ENCODE data around the gene SPRR2F.

SPRR2F gene, protein sequence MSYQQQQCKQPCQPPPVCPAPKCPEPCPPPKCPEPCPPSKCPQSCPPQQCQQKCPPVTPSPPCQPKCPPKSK

DNA sequence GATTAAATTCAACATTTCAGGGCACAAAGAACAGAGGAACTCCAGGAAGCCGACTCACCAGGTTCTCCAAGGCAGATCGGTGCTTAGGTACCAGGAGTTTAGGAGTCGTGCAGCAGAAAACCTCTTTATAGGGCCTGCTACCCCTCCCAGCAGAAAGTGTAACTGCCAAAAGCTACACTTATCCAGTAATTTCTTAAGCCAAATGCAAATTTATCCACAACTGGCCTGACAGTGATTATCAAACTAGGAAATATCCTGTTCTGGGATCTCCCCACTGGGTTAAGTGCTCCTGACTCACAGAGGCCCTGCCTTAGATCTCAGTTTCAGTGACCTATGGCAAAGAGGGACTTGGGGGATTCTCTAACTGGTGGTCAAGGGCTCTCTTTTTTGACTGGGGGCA lies at the start of gene SPRR2F:
SPRR2F (minus strand) TSS at position 101 of the 400 bp plus-strand sequence. CDS start 783 bp downstream, outside the sequence.
- DNase-seq (ENCODE audit: extremely low spot score), result no peak
- CTCF ChIA-PET, result no interaction called here
- TF ChIP-seq, protein P1, sequence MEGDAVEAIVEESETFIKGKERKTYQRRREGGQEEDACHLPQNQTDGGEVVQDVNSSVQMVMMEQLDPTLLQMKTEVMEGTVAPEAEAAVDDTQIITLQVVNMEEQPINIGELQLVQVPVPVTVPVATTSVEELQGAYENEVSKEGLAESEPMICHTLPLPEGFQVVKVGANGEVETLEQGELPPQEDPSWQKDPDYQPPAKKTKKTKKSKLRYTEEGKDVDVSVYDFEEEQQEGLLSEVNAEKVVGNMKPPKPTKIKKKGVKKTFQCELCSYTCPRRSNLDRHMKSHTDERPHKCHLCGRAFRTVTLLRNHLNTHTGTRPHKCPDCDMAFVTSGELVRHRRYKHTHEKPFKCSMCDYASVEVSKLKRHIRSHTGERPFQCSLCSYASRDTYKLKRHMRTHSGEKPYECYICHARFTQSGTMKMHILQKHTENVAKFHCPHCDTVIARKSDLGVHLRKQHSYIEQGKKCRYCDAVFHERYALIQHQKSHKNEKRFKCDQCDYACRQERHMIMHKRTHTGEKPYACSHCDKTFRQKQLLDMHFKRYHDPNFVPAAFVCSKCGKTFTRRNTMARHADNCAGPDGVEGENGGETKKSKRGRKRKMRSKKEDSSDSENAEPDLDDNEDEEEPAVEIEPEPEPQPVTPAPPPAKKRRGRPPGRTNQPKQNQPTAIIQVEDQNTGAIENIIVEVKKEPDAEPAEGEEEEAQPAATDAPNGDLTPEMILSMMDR (IDR thresholded peaks at IDR 0.05; ENCODE audit: control extremely low read depth, extremely low read depth, low read depth, missing control alignments), result no peak
- POLR2A ChIA-PET, result no interaction called here

DNA sequence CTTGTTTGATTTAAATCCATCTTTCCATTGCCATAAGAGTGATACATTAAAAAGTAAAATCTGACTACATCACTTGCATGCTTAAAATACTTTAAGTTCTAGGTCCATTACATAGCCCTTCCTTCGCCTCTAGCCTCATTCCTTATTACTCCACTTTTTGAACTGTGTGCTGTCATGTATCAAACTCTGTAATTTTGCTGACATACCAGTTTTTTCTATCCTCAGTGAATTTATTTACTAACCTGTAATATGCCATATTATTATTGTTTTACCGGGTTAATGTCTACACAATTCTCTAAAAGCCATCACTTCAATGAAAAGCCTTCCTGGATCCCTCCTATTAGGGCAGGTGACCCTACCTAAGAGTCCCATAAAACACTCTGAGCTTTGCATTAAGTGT lies 42.2 kb upstream of the SPRR2F start:
- TF ChIP-seq, protein P1 (IDR thresholded peaks at IDR 0.05; ENCODE audit: control extremely low read depth, extremely low read depth, low read depth, missing control alignments), result no peak
- ChIA-PET CTCF (no interaction called here), POLR2A (no interaction called here)
- DNase-seq (ENCODE audit: extremely low spot score), result no peak

DNA sequence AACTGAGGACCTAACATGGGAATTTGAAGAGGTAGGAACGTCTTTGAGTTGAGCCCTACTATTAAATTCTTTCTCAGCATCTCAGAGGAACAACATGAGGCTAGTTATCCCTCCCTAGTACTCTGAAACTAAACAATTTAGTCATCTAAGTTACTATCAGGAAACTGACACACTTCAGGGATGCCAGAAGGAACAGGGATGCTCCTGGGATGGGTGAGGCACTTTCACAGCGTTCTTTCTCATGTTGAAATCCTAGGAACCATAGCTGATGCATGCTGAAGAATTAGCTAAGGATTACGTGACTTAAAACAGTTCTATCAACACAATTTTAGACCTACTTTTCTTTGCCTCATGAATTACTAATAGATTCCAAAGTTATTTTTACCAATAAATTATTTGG lies 39.2 kb upstream of the SPRR2F start:
- POLR2A ChIA-PET, result no interaction called here
- DNase-seq (ENCODE audit: extremely low spot score), result no peak
- TF ChIP-seq, protein P1 (IDR thresholded peaks at IDR 0.05; ENCODE audit: control extremely low read depth, extremely low read depth, low read depth, missing control alignments), result no peak
- CTCF ChIA-PET, result interaction anchor here (1.1 to 3.5 kb wide), 2 partner anchors 40 to 101 kb away, joined by 3 to 12 read pairs; no protein-coding TSS in a partner anchor

DNA sequence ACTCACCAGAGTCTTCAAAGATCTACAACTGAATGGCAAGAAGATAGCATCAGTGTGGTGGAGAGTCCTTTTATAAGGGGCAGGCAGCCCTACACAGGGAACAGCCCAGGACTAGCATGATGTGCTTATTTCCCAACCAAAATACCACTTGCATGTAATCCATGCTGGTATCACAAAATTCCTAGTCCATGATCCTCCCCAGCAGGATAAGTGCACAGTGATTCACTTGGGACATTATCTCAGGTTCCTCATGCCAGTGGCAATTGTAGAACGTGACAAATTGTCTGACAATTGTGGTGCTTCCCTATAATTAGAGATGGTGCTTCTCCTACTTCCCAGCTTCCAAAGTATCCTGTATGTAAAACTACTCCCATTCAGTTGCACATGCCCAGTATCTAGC lies 37.5 kb upstream of the SPRR2F start, which contains the start of gene SPRR2G:
SPRR2G (minus strand) TSS at position 45 of the 400 bp plus-strand sequence. CDS start 780 bp downstream, outside the sequence.
- ChIA-PET POLR2A (no interaction called here), CTCF (interaction anchor here (3.5 kb wide), 1 partner anchor 42 kb away, joined by 12 read pairs; no protein-coding TSS in a partner anchor)
- TF ChIP-seq, protein P1 (IDR thresholded peaks at IDR 0.05; ENCODE audit: control extremely low read depth, extremely low read depth, low read depth, missing control alignments), result no peak
- DNase-seq (ENCODE audit: extremely low spot score), result no peak

DNA sequence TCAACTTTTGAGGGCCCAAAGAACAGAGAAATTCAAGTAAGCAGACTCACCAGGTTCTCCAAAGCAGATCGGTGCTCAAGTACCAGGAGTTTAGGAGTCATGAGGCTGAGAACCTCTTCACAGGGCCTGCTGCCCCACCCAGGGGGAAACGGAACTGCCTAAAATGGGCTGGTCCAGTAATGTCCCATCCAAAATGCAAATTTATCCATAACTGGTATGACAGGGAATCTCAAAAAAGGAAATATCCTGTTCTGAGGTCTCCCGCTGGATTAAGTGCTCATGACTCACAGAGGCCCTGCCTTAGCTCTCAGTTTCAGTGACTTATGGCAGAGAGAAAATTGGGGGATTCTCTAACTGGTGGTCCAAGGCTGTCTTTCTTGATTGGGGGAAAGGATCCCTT lies 28.1 kb upstream of the SPRR2F start:
- CTCF ChIA-PET, result interaction anchor here (1.0 kb wide), 1 partner anchor 9 kb away, joined by 3 read pairs; no protein-coding TSS in a partner anchor
- POLR2A ChIA-PET, result no interaction called here
- no peak for DNase-seq (ENCODE audit: extremely low spot score)
- TF ChIP-seq, protein P1 (IDR thresholded peaks at IDR 0.05; ENCODE audit: control extremely low read depth, extremely low read depth, low read depth, missing control alignments), result no peak

DNA sequence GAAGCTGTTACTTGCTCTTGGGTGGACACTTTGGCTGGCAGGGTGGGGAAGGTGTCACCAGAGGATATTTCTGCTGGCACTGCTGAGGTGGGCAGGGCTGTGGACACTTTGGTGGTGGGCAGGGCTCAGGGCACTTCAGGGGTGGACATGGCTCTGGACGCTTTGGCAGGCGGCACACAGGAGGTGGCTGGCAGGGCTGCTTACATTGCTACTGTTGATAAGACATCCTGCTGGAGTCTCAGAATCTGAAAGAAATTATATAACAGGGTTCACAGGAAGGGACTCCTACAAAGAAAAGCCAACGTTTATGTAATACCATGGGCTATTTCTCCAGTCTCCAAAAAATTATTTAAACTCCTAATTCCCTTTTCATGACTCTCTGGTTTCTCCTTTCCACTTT lies 27.2 kb upstream of the SPRR2F start:
- CTCF ChIA-PET, result interaction anchor here (1.0 to 1.2 kb wide), 3 partner anchors 8 to 21 kb away, joined by 3 read pairs; no protein-coding TSS in a partner anchor
- TF ChIP-seq, protein P1 (IDR thresholded peaks at IDR 0.05; ENCODE audit: control extremely low read depth, extremely low read depth, low read depth, missing control alignments), result no peak
- POLR2A ChIA-PET, result no interaction called here
- DNase-seq (ENCODE audit: extremely low spot score), result no peak

All from GM10248 (cell line).